HL-60 (cell line): ENCODE measurements around the gene ITGA3.

Experiments
- CTCF ChIP-seq: IDR thresholded peaks from one replicate; pipeline ENCODE4 v1.5.1; 2011; ENCODE audit warnings: low read length, control low read depth, inconsistent platforms; ENCODE audit not compliant: insufficient read depth
- POLR2AphosphoS5 ChIP-seq: IDR thresholded peaks from 2 replicates; pipeline ENCODE4 v1.6.1; 2012; ENCODE audit warnings: low read depth
- SPI1 ChIP-seq: IDR thresholded peaks from 2 replicates; pipeline ENCODE4 v1.6.1; 2012; ENCODE audit warnings: low read depth, mild to moderate bottlenecking, borderline replicate concordance
- TF ChIP-seq, protein P1 (sequence below): IDR thresholded peaks from 2 replicates; pipeline ENCODE4 v1.6.1; 2012; ENCODE audit warnings: low read depth; ENCODE audit not compliant: insufficient replicate concordance

- no peak for TF ChIP-seq CTCF
- no peak for TF ChIP-seq SPI1
- TF ChIP-seq POLR2AphosphoS5: no peak
- TF ChIP-seq, protein P1, sequence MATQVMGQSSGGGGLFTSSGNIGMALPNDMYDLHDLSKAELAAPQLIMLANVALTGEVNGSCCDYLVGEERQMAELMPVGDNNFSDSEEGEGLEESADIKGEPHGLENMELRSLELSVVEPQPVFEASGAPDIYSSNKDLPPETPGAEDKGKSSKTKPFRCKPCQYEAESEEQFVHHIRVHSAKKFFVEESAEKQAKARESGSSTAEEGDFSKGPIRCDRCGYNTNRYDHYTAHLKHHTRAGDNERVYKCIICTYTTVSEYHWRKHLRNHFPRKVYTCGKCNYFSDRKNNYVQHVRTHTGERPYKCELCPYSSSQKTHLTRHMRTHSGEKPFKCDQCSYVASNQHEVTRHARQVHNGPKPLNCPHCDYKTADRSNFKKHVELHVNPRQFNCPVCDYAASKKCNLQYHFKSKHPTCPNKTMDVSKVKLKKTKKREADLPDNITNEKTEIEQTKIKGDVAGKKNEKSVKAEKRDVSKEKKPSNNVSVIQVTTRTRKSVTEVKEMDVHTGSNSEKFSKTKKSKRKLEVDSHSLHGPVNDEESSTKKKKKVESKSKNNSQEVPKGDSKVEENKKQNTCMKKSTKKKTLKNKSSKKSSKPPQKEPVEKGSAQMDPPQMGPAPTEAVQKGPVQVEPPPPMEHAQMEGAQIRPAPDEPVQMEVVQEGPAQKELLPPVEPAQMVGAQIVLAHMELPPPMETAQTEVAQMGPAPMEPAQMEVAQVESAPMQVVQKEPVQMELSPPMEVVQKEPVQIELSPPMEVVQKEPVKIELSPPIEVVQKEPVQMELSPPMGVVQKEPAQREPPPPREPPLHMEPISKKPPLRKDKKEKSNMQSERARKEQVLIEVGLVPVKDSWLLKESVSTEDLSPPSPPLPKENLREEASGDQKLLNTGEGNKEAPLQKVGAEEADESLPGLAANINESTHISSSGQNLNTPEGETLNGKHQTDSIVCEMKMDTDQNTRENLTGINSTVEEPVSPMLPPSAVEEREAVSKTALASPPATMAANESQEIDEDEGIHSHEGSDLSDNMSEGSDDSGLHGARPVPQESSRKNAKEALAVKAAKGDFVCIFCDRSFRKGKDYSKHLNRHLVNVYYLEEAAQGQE: no peak
These were observed 78.5 kb downstream of the ITGA3 start for GRCh38 chr17:50134206-50135110.
